ENCODE results near the gene SPEG.

The SPEG gene

DNA sequence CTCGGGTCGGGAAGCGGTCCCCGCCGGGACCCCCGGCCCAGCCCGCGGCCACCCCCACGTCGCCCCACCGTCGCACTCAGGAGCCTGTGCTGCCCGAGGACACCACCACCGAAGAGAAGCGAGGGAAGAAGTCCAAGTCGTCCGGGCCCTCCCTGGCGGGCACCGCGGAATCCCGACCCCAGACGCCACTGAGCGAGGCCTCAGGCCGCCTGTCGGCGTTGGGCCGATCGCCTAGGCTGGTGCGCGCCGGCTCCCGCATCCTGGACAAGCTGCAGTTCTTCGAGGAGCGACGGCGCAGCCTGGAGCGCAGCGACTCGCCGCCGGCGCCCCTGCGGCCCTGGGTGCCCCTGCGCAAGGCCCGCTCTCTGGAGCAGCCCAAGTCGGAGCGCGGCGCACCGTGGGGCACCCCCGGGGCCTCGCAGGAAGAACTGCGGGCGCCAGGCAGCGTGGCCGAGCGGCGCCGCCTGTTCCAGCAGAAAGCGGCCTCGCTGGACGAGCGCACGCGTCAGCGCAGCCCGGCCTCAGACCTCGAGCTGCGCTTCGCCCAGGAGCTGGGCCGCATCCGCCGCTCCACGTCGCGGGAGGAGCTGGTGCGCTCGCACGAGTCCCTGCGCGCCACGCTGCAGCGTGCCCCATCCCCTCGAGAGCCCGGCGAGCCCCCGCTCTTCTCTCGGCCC, 13.6 kb downstream of the SPEG start:
- Histone ChIP-seq H3K36me3 (ENCODE audit: control insufficient read depth in 5 of 5, insufficient read depth in 5 of 5, low read length in 5 of 5) (no peaks in the 10 kb centered on the region), H3K4me1 (ENCODE audit: control insufficient read depth in 5 of 5, insufficient read depth in 5 of 5, low read length in 5 of 5) (peaks cover 2 to 11% (median 8%) of the 10 kb centered on the region in 5 donors), H3K27ac (ENCODE audit: low read depth, low read length) (no peak overlapping the region), H3K9me3 (ENCODE audit: control insufficient read depth in 5 of 5, low read length in 5 of 5) (peaks cover 0 to 2% (median 0%) of the 10 kb centered on the region in 5 donors), H3K9ac (ENCODE audit: low read length in 5 of 5) (no peak overlapping the region), H3K27me3 (ENCODE audit: control insufficient read depth in 5 of 5, insufficient read depth in 4 of 5, low read length in 5 of 5) (peaks cover 16 to 49% (median 39%) of the 10 kb centered on the region in 5 donors), H3K4me3 (ENCODE audit: low read depth in 1 of 5, low read length in 5 of 5) (no peak overlapping the region)

DNA sequence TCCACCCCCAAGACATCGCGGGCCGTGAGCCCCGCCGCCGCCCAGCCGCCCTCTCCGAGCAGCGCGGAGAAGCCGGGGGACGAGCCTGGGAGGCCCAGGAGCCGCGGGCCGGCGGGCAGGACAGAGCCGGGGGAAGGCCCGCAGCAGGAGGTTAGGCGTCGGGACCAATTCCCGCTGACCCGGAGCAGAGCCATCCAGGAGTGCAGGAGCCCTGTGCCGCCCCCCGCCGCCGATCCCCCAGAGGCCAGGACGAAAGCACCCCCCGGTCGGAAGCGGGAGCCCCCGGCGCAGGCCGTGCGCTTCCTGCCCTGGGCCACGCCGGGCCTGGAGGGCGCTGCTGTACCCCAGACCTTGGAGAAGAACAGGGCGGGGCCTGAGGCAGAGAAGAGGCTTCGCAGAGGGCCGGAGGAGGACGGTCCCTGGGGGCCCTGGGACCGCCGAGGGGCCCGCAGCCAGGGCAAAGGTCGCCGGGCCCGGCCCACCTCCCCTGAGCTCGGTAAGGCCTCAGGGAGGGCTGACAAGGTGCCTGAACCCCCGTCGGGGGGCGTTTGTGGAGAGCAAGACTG, 14.2 kb downstream of the SPEG start:
- Histone ChIP-seq H3K27me3 (ENCODE audit: control insufficient read depth in 5 of 5, insufficient read depth in 4 of 5, low read length in 5 of 5) (peaks cover 10 to 46% (median 37%) of the 10 kb centered on the region in 5 donors), H3K4me1 (ENCODE audit: control insufficient read depth in 5 of 5, insufficient read depth in 5 of 5, low read length in 5 of 5) (peaks cover 4 to 17% (median 14%) of the 10 kb centered on the region in 5 donors), H3K9ac (ENCODE audit: low read length in 5 of 5) (no peak overlapping the region), H3K4me3 (ENCODE audit: low read depth in 1 of 5, low read length in 5 of 5) (no peak overlapping the region), H3K9me3 (ENCODE audit: control insufficient read depth in 5 of 5, low read length in 5 of 5) (peaks cover 0 to 2% (median 0%) of the 10 kb centered on the region in 5 donors), H3K27ac (ENCODE audit: low read depth, low read length) (no peak overlapping the region), H3K36me3 (ENCODE audit: control insufficient read depth in 5 of 5, insufficient read depth in 5 of 5, low read length in 5 of 5) (no peaks in the 10 kb centered on the region)

DNA sequence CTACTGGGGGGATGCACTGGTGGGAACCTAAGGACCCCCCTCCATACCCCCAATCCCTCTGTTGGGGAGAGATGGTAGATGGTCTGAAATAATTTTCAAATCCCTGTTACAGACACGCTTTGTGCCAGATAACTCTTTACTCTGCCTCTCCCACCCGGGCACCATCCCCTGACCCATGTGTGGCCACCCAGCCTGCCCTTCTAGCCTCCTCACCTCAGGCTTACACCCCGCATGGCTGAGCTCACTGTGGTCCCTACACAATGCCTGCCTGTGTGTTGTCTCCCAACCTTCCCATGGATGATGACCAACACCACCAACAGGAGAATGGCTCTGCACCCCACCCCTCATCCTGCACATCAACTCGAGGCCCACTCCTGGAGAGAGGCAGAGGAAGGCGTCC, 15.0 kb downstream of the SPEG start:
- Histone ChIP-seq H3K9me3 (ENCODE audit: control insufficient read depth in 5 of 5, low read length in 5 of 5) (peaks cover 0 to 2% (median 0%) of the 10 kb centered on the region in 5 donors), H3K9ac (ENCODE audit: low read length in 5 of 5) (no peak overlapping the region), H3K36me3 (ENCODE audit: control insufficient read depth in 5 of 5, insufficient read depth in 5 of 5, low read length in 5 of 5) (no peaks in the 10 kb centered on the region), H3K4me1 (ENCODE audit: control insufficient read depth in 5 of 5, insufficient read depth in 5 of 5, low read length in 5 of 5) (peaks cover 4 to 17% (median 16%) of the 10 kb centered on the region in 5 donors), H3K4me3 (ENCODE audit: low read depth in 1 of 5, low read length in 5 of 5) (no peak overlapping the region), H3K27me3 (ENCODE audit: control insufficient read depth in 5 of 5, insufficient read depth in 4 of 5, low read length in 5 of 5) (peaks cover 10 to 44% (median 32%) of the 10 kb centered on the region in 5 donors), H3K27ac (ENCODE audit: low read depth, low read length) (no peak overlapping the region)

DNA sequence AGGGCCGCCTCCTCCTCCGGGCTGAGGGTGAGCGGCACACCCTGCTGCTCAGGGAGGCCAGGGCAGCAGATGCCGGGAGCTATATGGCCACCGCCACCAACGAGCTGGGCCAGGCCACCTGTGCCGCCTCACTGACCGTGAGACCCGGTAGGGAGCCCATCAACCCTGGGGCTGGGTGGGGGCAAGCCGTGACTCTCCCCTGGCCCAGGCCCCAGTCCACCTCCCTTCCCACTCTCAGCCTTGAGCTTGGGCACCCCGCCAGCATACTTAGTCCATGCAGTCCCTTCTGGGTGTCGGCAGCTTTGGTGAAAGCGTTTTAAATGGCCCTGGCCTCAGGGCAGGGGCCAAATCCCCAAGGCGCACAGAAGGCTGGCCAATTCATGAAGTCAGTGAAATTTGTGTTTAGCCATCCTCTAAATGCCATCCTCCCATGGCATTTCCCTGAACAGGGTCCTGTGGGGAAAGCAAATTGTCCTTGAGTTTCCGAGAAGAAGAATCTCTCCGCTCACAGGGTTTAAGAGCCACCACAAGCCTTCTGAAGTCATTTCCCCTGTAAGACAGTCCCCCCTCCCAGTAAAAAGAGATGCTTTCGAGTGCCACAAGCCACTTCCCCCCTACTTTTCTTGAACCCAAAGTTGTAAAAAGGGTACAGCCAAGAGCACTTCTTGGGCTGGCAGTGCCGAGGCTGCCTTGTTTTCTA, 17.2 kb downstream of the SPEG start:
- Histone ChIP-seq H3K36me3 (ENCODE audit: control insufficient read depth in 5 of 5, insufficient read depth in 5 of 5, low read length in 5 of 5) (no peaks in the 10 kb centered on the region), H3K4me1 (ENCODE audit: control insufficient read depth in 5 of 5, insufficient read depth in 5 of 5, low read length in 5 of 5) (peaks cover 4 to 17% (median 16%) of the 10 kb centered on the region in 5 donors), H3K9me3 (ENCODE audit: control insufficient read depth in 5 of 5, low read length in 5 of 5) (peaks cover 0 to 2% (median 0%) of the 10 kb centered on the region in 5 donors), H3K4me3 (ENCODE audit: low read depth in 1 of 5, low read length in 5 of 5) (no peak overlapping the region), H3K27me3 (ENCODE audit: control insufficient read depth in 5 of 5, insufficient read depth in 4 of 5, low read length in 5 of 5) (peaks cover 10 to 40% (median 35%) of the 10 kb centered on the region in 5 donors), H3K27ac (ENCODE audit: low read depth, low read length) (no peak overlapping the region), H3K9ac (ENCODE audit: low read length in 5 of 5) (no peak overlapping the region)

DNA sequence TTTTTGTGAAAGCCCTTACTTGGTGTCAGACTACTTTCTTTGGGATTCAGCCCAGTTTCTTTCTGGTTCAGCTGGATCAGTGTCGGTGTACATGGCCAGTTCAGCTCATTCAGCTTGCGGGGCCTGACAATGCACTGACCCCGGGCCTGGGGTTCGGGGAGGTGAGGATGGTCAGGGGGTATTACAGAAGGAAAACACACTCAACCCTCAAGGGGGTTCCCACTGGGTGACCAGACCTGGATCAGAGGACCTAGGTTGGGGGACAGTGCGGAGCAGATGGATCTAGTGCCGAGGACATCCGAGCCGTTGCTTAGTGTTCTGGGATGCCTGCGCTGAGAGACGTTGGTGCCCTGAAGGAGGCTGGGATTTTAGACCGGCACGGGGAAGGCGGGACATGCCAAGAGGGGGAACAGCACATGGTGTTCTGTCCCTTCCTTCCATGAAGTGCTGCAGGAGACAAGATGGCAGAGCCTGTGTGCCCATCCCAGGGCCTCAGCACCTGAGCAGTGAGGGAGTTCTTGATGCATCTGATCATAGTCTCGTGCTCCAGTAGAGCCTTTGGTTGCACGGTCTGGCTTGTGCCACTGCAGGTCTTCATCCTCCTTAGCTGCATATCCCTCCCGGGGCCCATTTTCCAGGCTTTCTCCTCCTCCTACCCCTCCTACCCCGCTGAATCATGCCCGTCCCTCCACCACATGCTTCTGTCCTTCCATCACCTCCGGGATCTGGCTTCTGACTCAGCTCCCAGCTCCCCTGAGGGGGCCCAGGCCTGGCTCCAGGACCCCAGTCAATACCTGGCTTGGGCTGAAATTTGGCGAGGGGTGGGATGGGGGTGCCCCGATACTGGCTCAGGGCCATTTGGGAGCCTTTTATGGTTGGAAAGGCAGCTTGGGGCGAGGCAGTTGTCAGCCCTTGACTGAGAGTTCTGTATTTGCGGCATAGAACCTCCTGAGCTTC, 18.0 kb downstream of the SPEG start:
- Histone ChIP-seq H3K27me3 (ENCODE audit: control insufficient read depth in 5 of 5, insufficient read depth in 4 of 5, low read length in 5 of 5) (peaks cover 10 to 43% (median 35%) of the 10 kb centered on the region in 5 donors), H3K36me3 (ENCODE audit: control insufficient read depth in 5 of 5, insufficient read depth in 5 of 5, low read length in 5 of 5) (no peaks in the 10 kb centered on the region), H3K4me1 (ENCODE audit: control insufficient read depth in 5 of 5, insufficient read depth in 5 of 5, low read length in 5 of 5) (peaks cover 4 to 17% (median 16%) of the 10 kb centered on the region in 5 donors), H3K27ac (ENCODE audit: low read depth, low read length) (no peak overlapping the region), H3K4me3 (ENCODE audit: low read depth in 1 of 5, low read length in 5 of 5) (no peak overlapping the region), H3K9ac (ENCODE audit: low read length in 5 of 5) (no peak overlapping the region), H3K9me3 (ENCODE audit: control insufficient read depth in 5 of 5, low read length in 5 of 5) (peaks cover 0 to 2% (median 0%) of the 10 kb centered on the region in 5 donors)

DNA sequence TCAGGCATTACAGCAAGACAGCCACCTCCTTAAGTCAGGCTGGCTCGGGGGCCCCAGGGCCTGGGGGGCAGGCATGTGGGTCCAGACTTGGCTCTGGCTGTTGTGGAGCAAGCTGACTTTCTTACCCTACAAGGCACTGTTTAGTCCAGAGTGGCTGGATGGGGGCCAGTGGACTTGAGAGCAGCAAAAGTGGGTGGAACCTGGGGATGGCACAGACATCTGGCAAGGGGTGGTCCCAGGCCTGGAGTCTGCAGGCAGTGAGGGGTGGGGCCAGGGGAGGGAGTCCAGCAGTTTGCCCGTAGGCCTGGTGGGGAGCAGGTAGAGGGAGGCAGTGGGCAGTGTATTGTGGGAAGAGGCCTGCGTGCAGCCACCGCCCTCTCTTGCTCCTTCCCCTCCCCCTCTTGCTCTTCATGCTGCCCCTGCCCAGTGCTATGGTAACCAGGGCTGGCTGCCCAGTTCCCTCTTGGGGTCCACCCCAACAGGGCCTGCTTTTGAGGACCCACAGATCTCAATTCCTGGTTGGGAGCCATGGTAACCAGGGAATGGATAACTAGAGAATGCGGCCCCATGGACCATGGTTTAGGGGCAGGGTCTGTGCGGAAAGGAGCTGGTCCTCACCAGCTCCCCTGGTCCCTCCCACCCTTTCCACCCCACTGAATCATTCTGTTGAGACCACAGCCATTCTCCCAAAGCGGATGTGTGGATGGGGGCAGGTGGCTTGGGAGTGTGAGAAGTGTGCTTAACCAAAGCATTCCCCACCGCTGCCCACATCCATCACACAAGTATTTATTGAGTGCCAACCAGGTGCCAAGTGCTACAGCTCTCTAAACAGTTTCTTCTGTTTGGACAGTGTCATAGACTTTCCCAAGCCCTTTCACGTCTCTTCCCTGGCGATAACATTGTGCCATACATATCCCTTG, 19.3 kb downstream of the SPEG start:
- Histone ChIP-seq H3K9ac (ENCODE audit: low read length in 5 of 5) (peak overlapping the region in 1 of 5 donors; percentile 28), H3K36me3 (ENCODE audit: control insufficient read depth in 5 of 5, insufficient read depth in 5 of 5, low read length in 5 of 5) (no peaks in the 10 kb centered on the region), H3K9me3 (ENCODE audit: control insufficient read depth in 5 of 5, low read length in 5 of 5) (peaks cover 0 to 2% (median 0%) of the 10 kb centered on the region in 5 donors), H3K27me3 (ENCODE audit: control insufficient read depth in 5 of 5, insufficient read depth in 4 of 5, low read length in 5 of 5) (peaks cover 9 to 46% (median 31%) of the 10 kb centered on the region in 5 donors), H3K4me3 (ENCODE audit: low read depth in 1 of 5, low read length in 5 of 5) (no peak overlapping the region), H3K27ac (ENCODE audit: low read depth, low read length) (no peak overlapping the region), H3K4me1 (ENCODE audit: control insufficient read depth in 5 of 5, insufficient read depth in 5 of 5, low read length in 5 of 5) (peaks cover 4 to 17% (median 16%) of the 10 kb centered on the region in 5 donors)

DNA sequence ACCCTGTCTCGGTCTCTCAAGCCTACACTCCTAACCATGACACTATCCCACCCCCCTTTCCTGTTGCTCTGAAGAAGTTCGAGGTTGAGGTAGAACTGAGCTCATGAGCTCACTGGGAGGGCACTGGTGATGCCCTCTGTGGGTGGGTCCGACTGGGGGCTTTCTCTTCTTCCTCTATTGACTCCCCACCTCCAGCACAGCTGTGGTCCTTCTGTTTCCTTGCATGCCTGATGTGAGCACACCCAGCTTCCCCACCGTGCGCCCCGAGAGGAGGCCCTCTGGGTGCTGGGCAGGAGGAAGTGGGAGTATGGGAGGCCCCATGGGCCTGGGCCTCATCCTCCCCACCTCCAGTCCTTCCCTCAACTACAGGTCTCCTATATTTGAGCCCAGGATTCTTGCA, 20.9 kb downstream of the SPEG start:
- Histone ChIP-seq H3K4me1 (ENCODE audit: control insufficient read depth in 5 of 5, insufficient read depth in 5 of 5, low read length in 5 of 5) (peaks cover 4 to 19% (median 16%) of the 10 kb centered on the region in 5 donors), H3K27me3 (ENCODE audit: control insufficient read depth in 5 of 5, insufficient read depth in 4 of 5, low read length in 5 of 5) (peaks cover 6 to 49% (median 30%) of the 10 kb centered on the region in 5 donors), H3K4me3 (ENCODE audit: low read depth in 1 of 5, low read length in 5 of 5) (no peak overlapping the region), H3K27ac (ENCODE audit: low read depth, low read length) (no peak overlapping the region), H3K9me3 (ENCODE audit: control insufficient read depth in 5 of 5, low read length in 5 of 5) (no peaks in the 10 kb centered on the region), H3K36me3 (ENCODE audit: control insufficient read depth in 5 of 5, insufficient read depth in 5 of 5, low read length in 5 of 5) (no peaks in the 10 kb centered on the region), H3K9ac (ENCODE audit: low read length in 5 of 5) (no peak overlapping the region)

DNA sequence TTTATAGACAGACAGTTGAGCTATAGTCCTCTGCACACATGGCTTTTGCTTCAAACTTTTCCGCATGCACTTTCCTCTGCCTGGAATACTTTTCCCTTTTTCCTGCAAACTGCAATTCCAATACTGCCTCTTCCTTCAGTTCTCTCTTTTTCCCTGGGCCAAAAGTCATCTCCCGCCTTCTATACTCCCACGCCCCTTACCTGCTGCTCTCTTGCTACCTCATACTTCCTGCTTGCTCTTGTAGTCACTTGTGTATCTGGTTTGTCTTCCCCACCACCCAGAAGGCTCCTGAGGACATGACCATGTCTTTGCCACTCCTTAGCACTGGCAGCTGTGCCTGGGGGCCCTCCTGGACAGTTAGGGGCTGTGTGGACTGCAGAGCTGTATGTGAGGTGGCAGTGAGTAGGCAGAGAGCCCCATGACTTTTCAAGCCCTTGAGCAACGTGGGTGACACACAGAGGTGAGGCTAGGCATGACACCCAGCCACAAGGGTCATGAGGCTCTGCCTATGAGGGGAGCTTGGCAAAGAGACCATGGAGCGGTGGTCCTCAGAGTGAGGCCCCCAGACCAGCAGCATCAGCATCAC, 23.2 kb downstream of the SPEG start:
- H3K4me3 ChIP-seq (ENCODE audit: low read depth in 1 of 5, low read length in 5 of 5): no peak overlapping the region
- peaks cover 3 to 13% (median 11%) of the 10 kb centered on the region in 5 donors for H3K4me1 ChIP-seq (ENCODE audit: control insufficient read depth in 5 of 5, insufficient read depth in 5 of 5, low read length in 5 of 5)
- H3K27ac ChIP-seq (ENCODE audit: low read depth, low read length): no peak overlapping the region
- no peaks in the 10 kb centered on the region for H3K36me3 ChIP-seq (ENCODE audit: control insufficient read depth in 5 of 5, insufficient read depth in 5 of 5, low read length in 5 of 5)
- peaks cover 0 to 37% (median 28%) of the 10 kb centered on the region in 5 donors for H3K27me3 ChIP-seq (ENCODE audit: control insufficient read depth in 5 of 5, insufficient read depth in 4 of 5, low read length in 5 of 5)
- H3K9me3 ChIP-seq (ENCODE audit: control insufficient read depth in 5 of 5, low read length in 5 of 5): no peaks in the 10 kb centered on the region
- no peak overlapping the region for H3K9ac ChIP-seq (ENCODE audit: low read length in 5 of 5)

All from subcutaneous abdominal adipose tissue (tissue), 5 donors.